Measurements from ENCODE around the gene CDC42EP5. TPM values are rescaled to one million over a fixed set of nuclear protein-coding genes. Genes with fewer than 3 reads are reported as not detected.

The CDC42EP5 gene
- total RNA-seq, 1 donor from 2014 or later, result 21.4 TPM

DNA sequence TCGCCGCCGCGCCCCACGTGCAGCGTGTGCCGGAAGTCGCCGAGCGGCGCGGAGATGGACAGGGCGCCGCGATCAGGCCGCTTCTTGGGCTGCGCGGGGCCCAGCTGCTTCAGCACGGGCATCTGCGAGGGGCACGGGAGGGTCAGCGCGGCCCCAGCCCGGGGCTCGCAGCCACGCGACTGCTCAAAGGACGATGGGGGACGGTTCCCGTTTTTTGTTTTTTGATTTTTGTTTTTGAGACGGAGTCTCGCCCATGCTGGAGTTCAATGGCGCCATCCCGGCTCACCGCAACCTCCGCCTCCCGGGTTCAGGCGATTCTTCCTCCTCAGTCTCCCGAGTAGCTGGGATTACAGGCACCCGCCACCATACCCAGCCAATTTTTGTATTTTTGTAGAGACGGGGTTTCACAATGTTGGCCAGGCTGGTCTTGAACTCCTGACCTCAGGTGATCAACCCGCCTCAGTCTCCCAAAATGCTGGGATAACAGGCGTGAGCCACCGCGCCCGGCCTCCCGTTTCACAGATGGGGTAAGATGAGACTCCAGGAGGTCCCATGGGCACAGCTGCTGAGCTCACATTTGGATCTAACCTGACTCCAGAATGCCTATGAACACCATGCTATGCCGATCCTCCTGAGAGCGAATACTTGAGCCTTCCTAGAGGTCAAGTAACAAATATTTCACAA is 7.5 kb downstream of the CDC42EP5 start:
- no peak overlapping the region for H3K27ac Mint-ChIP-seq (ENCODE audit: unreplicated experiment)
- H3K27me3 Mint-ChIP-seq (ENCODE audit: unreplicated experiment), result peaks cover 25% of the 10 kb centered on the region
- H3K9me3 Mint-ChIP-seq (ENCODE audit: unreplicated experiment), result no peaks in the 10 kb centered on the region
- TF ChIP-seq, protein P1, sequence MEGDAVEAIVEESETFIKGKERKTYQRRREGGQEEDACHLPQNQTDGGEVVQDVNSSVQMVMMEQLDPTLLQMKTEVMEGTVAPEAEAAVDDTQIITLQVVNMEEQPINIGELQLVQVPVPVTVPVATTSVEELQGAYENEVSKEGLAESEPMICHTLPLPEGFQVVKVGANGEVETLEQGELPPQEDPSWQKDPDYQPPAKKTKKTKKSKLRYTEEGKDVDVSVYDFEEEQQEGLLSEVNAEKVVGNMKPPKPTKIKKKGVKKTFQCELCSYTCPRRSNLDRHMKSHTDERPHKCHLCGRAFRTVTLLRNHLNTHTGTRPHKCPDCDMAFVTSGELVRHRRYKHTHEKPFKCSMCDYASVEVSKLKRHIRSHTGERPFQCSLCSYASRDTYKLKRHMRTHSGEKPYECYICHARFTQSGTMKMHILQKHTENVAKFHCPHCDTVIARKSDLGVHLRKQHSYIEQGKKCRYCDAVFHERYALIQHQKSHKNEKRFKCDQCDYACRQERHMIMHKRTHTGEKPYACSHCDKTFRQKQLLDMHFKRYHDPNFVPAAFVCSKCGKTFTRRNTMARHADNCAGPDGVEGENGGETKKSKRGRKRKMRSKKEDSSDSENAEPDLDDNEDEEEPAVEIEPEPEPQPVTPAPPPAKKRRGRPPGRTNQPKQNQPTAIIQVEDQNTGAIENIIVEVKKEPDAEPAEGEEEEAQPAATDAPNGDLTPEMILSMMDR (IDR thresholded peaks at IDR 0.05; ENCODE audit: unreplicated experiment), result no peak
- no peak for DNase-seq (ENCODE audit: low spot score)
- peaks cover 28% of the 10 kb centered on the region for H3K4me1 Mint-ChIP-seq (ENCODE audit: unreplicated experiment)
- peaks cover 13% of the 10 kb centered on the region for H3K36me3 Mint-ChIP-seq (ENCODE audit: low read depth, unreplicated experiment)
- no peak overlapping the region for H3K4me3 Mint-ChIP-seq (ENCODE audit: unreplicated experiment)

DNA sequence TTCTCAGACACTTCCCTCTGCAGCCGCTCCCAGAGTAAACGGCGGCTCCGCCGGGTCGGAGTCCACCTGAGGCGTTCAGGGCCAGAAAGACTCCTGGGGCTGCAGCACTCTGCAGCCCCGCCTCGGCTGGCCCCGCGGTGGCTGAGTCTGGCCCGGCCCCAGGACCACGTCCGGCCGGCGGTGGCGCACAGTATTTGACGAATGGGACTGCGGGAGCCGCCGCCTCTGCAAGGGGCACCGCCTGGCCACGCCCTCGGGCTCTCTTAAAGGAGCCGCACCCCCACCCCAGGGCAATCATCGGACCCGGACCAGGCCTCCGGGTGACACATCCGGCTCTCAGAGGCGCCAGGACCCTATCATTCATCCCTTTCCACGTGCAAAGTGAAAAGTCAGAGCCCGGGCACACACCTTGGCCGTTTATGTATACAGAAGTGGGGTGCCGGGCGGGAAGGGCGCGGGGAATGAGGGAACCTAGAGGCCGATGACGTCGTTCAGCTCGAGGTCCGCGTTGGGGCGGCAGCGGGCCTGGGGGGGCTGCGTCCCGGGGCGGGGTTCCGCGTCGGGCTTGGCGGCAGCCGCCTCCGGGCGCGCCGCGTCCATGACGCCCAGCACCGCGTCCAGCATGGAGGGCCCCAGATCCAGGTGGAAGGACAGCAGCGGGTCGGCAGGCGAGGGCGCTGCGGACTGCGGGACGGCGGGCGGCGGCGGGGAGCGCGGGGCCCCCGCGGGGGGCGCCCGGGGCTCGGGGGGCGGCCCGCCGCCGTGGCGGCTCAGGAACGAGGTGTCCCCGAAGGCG is 8.3 kb downstream of the CDC42EP5 start:
- no peaks in the 10 kb centered on the region for H3K9me3 Mint-ChIP-seq (ENCODE audit: unreplicated experiment)
- no peak overlapping the region for H3K27ac Mint-ChIP-seq (ENCODE audit: unreplicated experiment)
- DNase-seq (ENCODE audit: low spot score), result peak; percentile 76
- H3K4me3 Mint-ChIP-seq (ENCODE audit: unreplicated experiment), result peak overlapping the region; percentile 91
- H3K36me3 Mint-ChIP-seq (ENCODE audit: low read depth, unreplicated experiment), result peaks cover 13% of the 10 kb centered on the region
- peaks cover 26% of the 10 kb centered on the region for H3K4me1 Mint-ChIP-seq (ENCODE audit: unreplicated experiment)
- H3K27me3 Mint-ChIP-seq (ENCODE audit: unreplicated experiment), result peaks cover 25% of the 10 kb centered on the region
- TF ChIP-seq, protein P1 (IDR thresholded peaks at IDR 0.05; ENCODE audit: unreplicated experiment), result no peak

DNA sequence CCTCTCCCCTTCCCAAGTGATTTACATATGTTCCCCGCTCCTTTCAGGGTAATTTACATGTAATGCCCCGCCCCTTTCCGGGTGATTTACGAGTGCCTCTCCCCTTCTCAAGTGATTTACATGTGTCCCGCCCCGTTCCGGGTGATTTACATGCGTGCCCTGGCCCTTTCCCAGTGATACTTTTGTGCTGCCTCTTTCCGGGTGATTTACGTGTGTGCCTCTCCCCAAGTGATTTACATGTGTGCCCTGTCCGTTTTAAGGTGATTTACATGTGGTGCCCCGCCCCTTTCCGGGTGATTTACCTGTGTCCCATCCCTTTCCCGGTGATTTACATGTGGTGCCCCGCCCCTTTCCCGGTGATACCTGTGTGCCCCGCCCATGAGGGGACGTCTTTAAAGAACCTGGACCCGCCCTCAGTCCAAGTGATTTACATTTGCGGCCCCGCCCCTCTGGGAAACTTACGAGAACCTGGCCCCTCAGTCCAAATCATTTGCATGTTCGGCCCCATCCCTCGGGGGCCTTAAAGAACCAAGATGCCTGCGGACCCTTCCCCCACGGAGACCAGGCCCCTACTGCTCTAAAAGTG is 9.0 kb downstream of the CDC42EP5 start:
- H3K27me3 Mint-ChIP-seq (ENCODE audit: unreplicated experiment), result peaks cover 26% of the 10 kb centered on the region
- H3K4me1 Mint-ChIP-seq (ENCODE audit: unreplicated experiment), result peaks cover 25% of the 10 kb centered on the region
- peak overlapping the region; percentile 91 for H3K4me3 Mint-ChIP-seq (ENCODE audit: unreplicated experiment)
- peak; percentile 62 for DNase-seq (ENCODE audit: low spot score)
- peaks cover 13% of the 10 kb centered on the region for H3K36me3 Mint-ChIP-seq (ENCODE audit: low read depth, unreplicated experiment)
- TF ChIP-seq, protein P1 (IDR thresholded peaks at IDR 0.05; ENCODE audit: unreplicated experiment), result no peak
- peak overlapping the region; percentile 91 for H3K27ac Mint-ChIP-seq (ENCODE audit: unreplicated experiment)
- no peaks in the 10 kb centered on the region for H3K9me3 Mint-ChIP-seq (ENCODE audit: unreplicated experiment)

DNA sequence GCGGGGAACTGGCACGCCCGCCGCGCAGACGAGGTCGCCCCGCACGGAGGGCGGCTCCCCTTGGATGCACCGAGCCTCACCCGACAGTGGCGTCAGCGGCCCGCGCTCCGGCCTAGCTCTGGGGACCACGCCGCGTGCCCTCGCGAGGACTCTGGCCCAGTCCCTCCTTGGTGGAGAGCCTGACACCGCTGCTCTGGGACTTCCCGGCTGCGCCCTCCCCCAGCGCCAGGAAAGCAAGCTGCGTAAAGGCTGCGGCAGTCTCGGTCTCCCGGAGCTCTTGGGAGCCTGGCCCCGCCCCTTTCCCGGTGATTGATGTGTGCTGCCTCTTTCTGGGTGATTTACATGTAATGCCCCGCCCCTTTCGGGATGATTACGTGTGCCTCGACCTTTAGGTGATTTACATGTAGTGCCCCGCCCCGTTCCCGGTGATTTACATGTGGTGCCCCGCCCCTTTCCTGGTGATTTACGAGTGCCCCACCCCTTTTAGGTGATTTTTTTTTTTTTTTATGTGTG is 9.5 kb downstream of the CDC42EP5 start, which contains the start of gene LENG9:
Gene LENG9, minus strand, starts transcription at position 248 of the 513 bp plus-strand sequence. CDS start 252 bp downstream, outside the sequence.
- DNase-seq (ENCODE audit: low spot score), result peak; percentile 88
- TF ChIP-seq, protein P1 (IDR thresholded peaks at IDR 0.05; ENCODE audit: unreplicated experiment), result no peak
- Mint-ChIP-seq H3K4me1 (ENCODE audit: unreplicated experiment) (peaks cover 29% of the 10 kb centered on the region), H3K27ac (ENCODE audit: unreplicated experiment) (peak within 1 kb of the TSS; percentile 91), H3K36me3 (ENCODE audit: low read depth, unreplicated experiment) (peaks cover 19% of the 10 kb centered on the region), H3K27me3 (ENCODE audit: unreplicated experiment) (peaks cover 28% of the 10 kb centered on the region), H3K9me3 (ENCODE audit: unreplicated experiment) (no peaks in the 10 kb centered on the region), H3K4me3 (ENCODE audit: unreplicated experiment) (peak within 1 kb of the TSS; percentile 91)
